ENCODE measurements around the gene BEND7.

DNA sequence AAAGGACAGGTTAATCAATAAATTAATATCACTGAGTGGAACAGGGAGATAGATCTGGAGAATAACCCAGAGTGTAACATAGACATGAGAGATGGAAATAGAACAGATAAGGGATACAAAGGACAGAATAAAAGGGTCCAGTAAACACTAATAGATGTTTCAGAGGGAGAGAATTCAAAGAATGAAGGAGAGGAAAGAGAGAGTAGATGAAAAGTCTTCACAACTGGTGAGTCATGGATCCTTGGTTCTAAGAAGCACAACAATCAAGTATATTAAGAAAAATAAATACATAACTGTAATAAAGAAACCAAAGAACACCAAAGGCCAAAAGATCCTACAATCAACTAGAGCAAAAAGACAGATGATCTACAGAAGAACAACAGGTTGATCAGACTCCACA is 66.3 kb downstream of the BEND7 start:
- TF ChIP-seq EZH2 (IDR thresholded peaks at IDR 0.05; ENCODE audit: low read depth) = no peak
- TF ChIP-seq, protein P1, sequence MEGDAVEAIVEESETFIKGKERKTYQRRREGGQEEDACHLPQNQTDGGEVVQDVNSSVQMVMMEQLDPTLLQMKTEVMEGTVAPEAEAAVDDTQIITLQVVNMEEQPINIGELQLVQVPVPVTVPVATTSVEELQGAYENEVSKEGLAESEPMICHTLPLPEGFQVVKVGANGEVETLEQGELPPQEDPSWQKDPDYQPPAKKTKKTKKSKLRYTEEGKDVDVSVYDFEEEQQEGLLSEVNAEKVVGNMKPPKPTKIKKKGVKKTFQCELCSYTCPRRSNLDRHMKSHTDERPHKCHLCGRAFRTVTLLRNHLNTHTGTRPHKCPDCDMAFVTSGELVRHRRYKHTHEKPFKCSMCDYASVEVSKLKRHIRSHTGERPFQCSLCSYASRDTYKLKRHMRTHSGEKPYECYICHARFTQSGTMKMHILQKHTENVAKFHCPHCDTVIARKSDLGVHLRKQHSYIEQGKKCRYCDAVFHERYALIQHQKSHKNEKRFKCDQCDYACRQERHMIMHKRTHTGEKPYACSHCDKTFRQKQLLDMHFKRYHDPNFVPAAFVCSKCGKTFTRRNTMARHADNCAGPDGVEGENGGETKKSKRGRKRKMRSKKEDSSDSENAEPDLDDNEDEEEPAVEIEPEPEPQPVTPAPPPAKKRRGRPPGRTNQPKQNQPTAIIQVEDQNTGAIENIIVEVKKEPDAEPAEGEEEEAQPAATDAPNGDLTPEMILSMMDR (conservative IDR thresholded peaks at IDR 0.05) = no peak

Measured in PC-9 (cell line).